Measurements from ENCODE around the gene DHX8. TPM values are rescaled to one million over a fixed set of nuclear protein-coding genes. Genes with fewer than 3 reads are reported as not detected.

DHX8 gene
- total and polyA plus RNA-seq, 2 of the 8 experiments (the other 6 are each of a cell fraction or from before 2014, with no cell fraction given) = 30.5 to 59.4 TPM

DNA sequence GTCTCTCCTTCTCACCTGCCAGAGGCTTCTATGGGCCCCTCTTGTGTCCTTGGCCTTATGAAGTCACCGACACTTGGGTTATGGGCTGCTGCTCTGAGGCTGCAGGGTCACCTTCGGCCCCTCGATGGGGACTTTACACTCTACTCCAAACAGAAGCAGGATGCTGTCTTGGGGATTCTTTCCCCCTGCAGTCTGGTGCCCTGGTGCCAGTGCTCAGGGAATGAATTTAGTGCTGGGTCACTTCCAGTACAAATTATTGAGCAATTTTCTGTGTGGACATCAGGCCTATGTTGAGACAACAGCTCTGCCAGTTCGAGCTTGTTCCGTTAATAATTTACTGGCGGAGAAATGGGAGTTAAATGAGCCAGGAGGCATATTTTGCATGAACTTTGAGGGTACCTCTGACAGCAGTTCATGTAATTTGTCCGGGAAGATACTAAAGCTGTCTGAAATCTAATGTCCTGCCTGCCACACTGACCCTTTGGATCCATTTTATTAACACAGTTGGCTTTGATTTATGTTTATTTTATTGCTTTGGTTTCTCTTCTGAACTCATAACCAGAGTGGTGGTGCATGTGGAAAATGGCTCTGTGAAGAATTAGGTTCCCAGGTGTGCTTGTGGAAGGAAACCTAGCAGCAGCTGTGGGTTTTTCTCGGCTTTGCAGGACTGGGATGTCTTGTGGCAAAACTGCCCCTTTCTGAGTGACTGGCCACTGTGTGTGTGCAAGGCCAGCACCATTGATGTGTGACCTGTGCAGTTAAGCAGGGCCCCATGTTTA is 34.1 kb upstream of the DHX8 start:
- ChIA-PET CTCF (ENCODE audit: partially characterized antibody) (interaction anchor here (0.6 to 1.8 kb wide), 4 partner anchors 21 to 41 kb away, joined by 3 to 4 read pairs (median 4); no protein-coding TSS in a partner anchor), POLR2A (ENCODE audit: partially characterized antibody) (interaction anchor here (1.0 to 1.3 kb wide), 2 partner anchors 82 to 89 kb away, joined by 3 read pairs; no protein-coding TSS in a partner anchor)
- no peak overlapping the region for H2BK15ac ChIP-seq (ENCODE audit: low read length)
- no peak overlapping the region for H2AK5ac ChIP-seq (ENCODE audit: low read depth, low read length)
- TF ChIP-seq RNF2 (IDR thresholded peaks at IDR 0.05; ENCODE audit: borderline replicate concordance, low read depth, low read length, missing control alignments, poor library complexity, severe bottlenecking) (no peak), CHD2 (IDR thresholded peaks at IDR 0.05; ENCODE audit: low read length) (no peak), NRF1 (IDR thresholded peaks at IDR 0.05; ENCODE audit: low read depth, low read length) (no peak), BCL11A (IDR thresholded peaks at IDR 0.05; ENCODE audit: low read depth in 2 of 2, low read length in 2 of 2) (no peak), SIN3A (conservative IDR thresholded peaks at IDR 0.05 in 1 of 2, IDR thresholded peaks at IDR 0.05 in 1 of 2; ENCODE audit: low read depth in 1 of 2, low read length in 2 of 2) (no peak), SP1 (IDR thresholded peaks at IDR 0.05; ENCODE audit: low read depth, low read length) (no peak), RXRA (IDR thresholded peaks at IDR 0.05; ENCODE audit: insufficient read depth, low read depth, low read length) (no peak), EGR1 (IDR thresholded peaks at IDR 0.05; ENCODE audit: borderline replicate concordance, low read depth, low read length) (no peak), TAF7 (optimal IDR thresholded peaks at IDR 0.05; ENCODE audit: borderline replicate concordance, low read depth, low read length) (no peak)
- no peak overlapping the region for H2BK20ac ChIP-seq (ENCODE audit: low read length)
- H4K20me1 ChIP-seq (replicated peaks in 1 of 2; ENCODE audit: control insufficient read depth in 1 of 2, insufficient read depth in 2 of 2, low read length in 2 of 2) = no peaks in the 10 kb centered on the region
- H4K5ac ChIP-seq (ENCODE audit: insufficient read length, low read depth, low read length) = no peak overlapping the region
- no peaks in the 10 kb centered on the region for H3K36me3 ChIP-seq (ENCODE audit: control insufficient read depth in 2 of 4, insufficient read depth in 4 of 4, low read length in 3 of 4)
- no peak for FAIRE-seq
- no peak overlapping the region for H3K27ac ChIP-seq (ENCODE audit: low read depth, low read length)
- H2BK12ac ChIP-seq (ENCODE audit: low read depth, low read length) = no peak overlapping the region
- 89% methylated on average over 8 of the region's 8 CpGs; no CpG with 5 or more reads in 1 of the 2 experiments for WGBS, 2 experiments (ENCODE audit: extremely low coverage in 1 of 2, insufficient coverage in 1 of 2, insufficient read length in 1 of 2, insufficient replicate concordance in 2 of 2, low coverage in 1 of 2, low lambda C conversion rate in 2 of 2, missing lambda C conversion rate in 1 of 2)
- no peak overlapping the region for H3K56ac ChIP-seq (replicated peaks; ENCODE audit: insufficient read length, low read depth, low read length)
- H3K79me2 ChIP-seq (ENCODE audit: control insufficient read depth in 1 of 2, insufficient read depth in 2 of 2, low read length in 2 of 2) = no peaks in the 10 kb centered on the region
- H3K4me1 ChIP-seq (replicated peaks in 1 of 4; ENCODE audit: control insufficient read depth in 3 of 4, insufficient read depth in 4 of 4, low read length in 3 of 4) = no peaks in the 10 kb centered on the region
- no peak overlapping the region for H3K23ac ChIP-seq (ENCODE audit: insufficient read length)
- H3K9me3 ChIP-seq (ENCODE audit: insufficient read depth in 2 of 2, low read depth in 1 of 2, low read length in 1 of 2) = peaks cover 0 to 14% of the 10 kb centered on the region in 2 experiments; a peak in 2 of 4 replicates
- no peak overlapping the region for H3K4ac ChIP-seq (replicated peaks; ENCODE audit: insufficient read length, low read depth, low read length)
- H3K14ac ChIP-seq (ENCODE audit: insufficient read length) = no peak overlapping the region
- no peak overlapping the region for H3K9ac ChIP-seq (replicated peaks in 1 of 4; ENCODE audit: extremely low read depth in 1 of 4, low read depth in 3 of 4, low read length in 3 of 4)
- no peak overlapping the region for H3K18ac ChIP-seq (ENCODE audit: extremely low read depth, low read length)
- no peaks in the 10 kb centered on the region for H3K79me1 ChIP-seq (ENCODE audit: low read depth, low read length)
- H3K27me3 ChIP-seq (replicated peaks in 1 of 4; ENCODE audit: control insufficient read depth in 3 of 4, extremely low read depth in 1 of 4, insufficient read depth in 3 of 4, low read length in 3 of 4) = no peaks in the 10 kb centered on the region
- DNase-seq (ENCODE audit: low read depth in 1 of 2, low spot score in 2 of 2) = no peak
- no peaks in the 10 kb centered on the region for H3K23me2 ChIP-seq (ENCODE audit: low read depth, low read length)
- no peak overlapping the region for H4K91ac ChIP-seq (replicated peaks; ENCODE audit: insufficient read length, low read length)
- no peak overlapping the region for H3K4me2 ChIP-seq (ENCODE audit: insufficient read depth in 1 of 2, low read depth in 2 of 2, low read length in 2 of 2)
- H2AFZ ChIP-seq (ENCODE audit: low read length) = no peak overlapping the region
- no peak overlapping the region for H3K4me3 ChIP-seq (ENCODE audit: extremely low read depth in 1 of 4, insufficient read depth in 2 of 4, low read depth in 3 of 4, low read length in 4 of 4)
- no peak overlapping the region for H2BK5ac ChIP-seq (ENCODE audit: low read depth, low read length)
- no peak overlapping the region for H4K8ac ChIP-seq (ENCODE audit: extremely low read depth, insufficient read depth, low read length)
- no peak overlapping the region for H2BK120ac ChIP-seq (replicated peaks; ENCODE audit: low read depth, low read length)

All from H1 (cell line).